Gastrocnemius medialis (tissue), 4 donors: ENCODE measurements around the gene NIPA2. TPM values are rescaled to one million over a fixed set of nuclear protein-coding genes. Genes with fewer than 3 reads are reported as not detected.

Source experiments
- ATAC-seq, 2 donors: fragments of 150-250 bp; one replicate each; pipeline ENCODE4 v1.9.1; 2016
- DNase-seq, 2 donors: peaks; one replicate each; pipeline ENCODE4 v3.0.0-alpha.2; 2019
- H3K27ac ChIP-seq, 4 donors: fragments of 200-600 bp; sonication (generic); 1 replicate in 1 of 4; 2 replicates in 3 of 4; pipeline ENCODE4 v1.5.1; 2016 to 2018; ENCODE audit warnings: mild to moderate bottlenecking in 2 of 4, moderate library complexity in 1 of 4
- H3K27me3 ChIP-seq, 3 donors: fragments of 200-600 bp; sonication (generic) in 2 of 3; 1 replicate in 1 of 3; 2 replicates in 2 of 3; pipeline versions ENCODE4 v1.5.1 to v1.6.0; 2016 to 2019; ENCODE audit warnings: mild to moderate bottlenecking in 1 of 3, moderate library complexity in 1 of 3
- H3K36me3 ChIP-seq, 2 donors: fragments of 200-600 bp; sonication (generic) in 1 of 2; one replicate each; pipeline ENCODE4 v1.5.1; 2017 to 2018
- H3K4me1 ChIP-seq, 2 donors: fragments of 200-600 bp; sonication (generic) in 1 of 2; one replicate each; pipeline ENCODE4 v1.5.1; 2016 to 2017; ENCODE audit warnings: mild to moderate bottlenecking in 2 of 2
- H3K4me3 ChIP-seq, 4 donors: fragments of 200-600 bp; sonication (generic) in 3 of 4; 1 replicate in 1 of 4; 2 replicates in 3 of 4; pipeline ENCODE4 v1.5.1; 2016 to 2019; ENCODE audit warnings: mild to moderate bottlenecking in 2 of 4
- H3K9me3 ChIP-seq, 3 donors: fragments of 200-600 bp; sonication (generic) in 2 of 3; 1 replicate in 1 of 3; 2 replicates in 2 of 3; pipeline ENCODE4 v1.5.1; 2016 to 2019
- POLR2A ChIP-seq, 2 donors: fragments of 450-650 bp; IDR thresholded peaks; one replicate each; pipeline ENCODE4 v1.6.1; 2017; ENCODE audit warnings: antibody characterized with exemption in 2 of 2, mild to moderate bottlenecking in 2 of 2, moderate library complexity in 2 of 2
- in situ Hi-C, 4 donors: fragments of 200-750 bp; cut with MboI; loops; one replicate each; pipeline versions ENCODE4 v1.15.0 to v1.8.0; 2017; ENCODE audit warnings: low sequenced_read_pairs in 4 of 4
- intact Hi-C: fragments of 100-400 bp; cut with DNase I; formaldehyde crosslinking; loops from one replicate; pipeline ENCODE4 v1.15.1; 2023; ENCODE audit warnings: low total_unique reads
- total RNA-seq, 4 donors: library from RNA; depleted of rRNA; stranded (reverse); fragments of >200 nt; gene quantifications; one replicate each; pipeline versions ENCODE4 v1.1.0 to v1.2.3, GENCODE V29; 2016
- TF ChIP-seq, protein P1 (sequence below), 5 experiments: fragments of 450-650 bp in 3 of 5; fragments of 200-600 bp in 2 of 5; sonication (generic) in 2 of 5; IDR thresholded peaks in 4 of 5; conservative IDR thresholded peaks in 1 of 5; 1 replicate in 4 of 5; 2 replicates in 1 of 5; pipeline ENCODE4 v1.5.1; 2016 to 2019; ENCODE audit warnings: antibody characterized with exemption in 5 of 5, mild to moderate bottlenecking in 3 of 5, moderate library complexity in 3 of 5

Gene NIPA2
- total RNA-seq, 4 donors from 2014 or later = 27.3 to 43.5 (median 38.6) TPM

GRCh38 chr15:22808240-22808639 is 30.2 kb upstream of the NIPA2 start:
- intact Hi-C loops = no loop called here
- no peaks in the 10 kb centered on the region for H3K36me3 ChIP-seq
- no peak overlapping the region for H3K4me3 ChIP-seq
- DNase-seq (no peak), ATAC-seq (no peak)
- H3K4me1 ChIP-seq = no peaks in the 10 kb centered on the region
- no peak overlapping the region for H3K27ac ChIP-seq
- in situ Hi-C loops = no loop called here
- TF ChIP-seq, protein P1, sequence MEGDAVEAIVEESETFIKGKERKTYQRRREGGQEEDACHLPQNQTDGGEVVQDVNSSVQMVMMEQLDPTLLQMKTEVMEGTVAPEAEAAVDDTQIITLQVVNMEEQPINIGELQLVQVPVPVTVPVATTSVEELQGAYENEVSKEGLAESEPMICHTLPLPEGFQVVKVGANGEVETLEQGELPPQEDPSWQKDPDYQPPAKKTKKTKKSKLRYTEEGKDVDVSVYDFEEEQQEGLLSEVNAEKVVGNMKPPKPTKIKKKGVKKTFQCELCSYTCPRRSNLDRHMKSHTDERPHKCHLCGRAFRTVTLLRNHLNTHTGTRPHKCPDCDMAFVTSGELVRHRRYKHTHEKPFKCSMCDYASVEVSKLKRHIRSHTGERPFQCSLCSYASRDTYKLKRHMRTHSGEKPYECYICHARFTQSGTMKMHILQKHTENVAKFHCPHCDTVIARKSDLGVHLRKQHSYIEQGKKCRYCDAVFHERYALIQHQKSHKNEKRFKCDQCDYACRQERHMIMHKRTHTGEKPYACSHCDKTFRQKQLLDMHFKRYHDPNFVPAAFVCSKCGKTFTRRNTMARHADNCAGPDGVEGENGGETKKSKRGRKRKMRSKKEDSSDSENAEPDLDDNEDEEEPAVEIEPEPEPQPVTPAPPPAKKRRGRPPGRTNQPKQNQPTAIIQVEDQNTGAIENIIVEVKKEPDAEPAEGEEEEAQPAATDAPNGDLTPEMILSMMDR (IDR thresholded peaks at IDR 0.05 in 4 of 5, conservative IDR thresholded peaks at IDR 0.05 in 1 of 5) = no peak
- TF ChIP-seq POLR2A (IDR thresholded peaks at IDR 0.05) = no peak
- no peaks in the 10 kb centered on the region for H3K27me3 ChIP-seq
- H3K9me3 ChIP-seq = no peaks in the 10 kb centered on the region

DNA sequence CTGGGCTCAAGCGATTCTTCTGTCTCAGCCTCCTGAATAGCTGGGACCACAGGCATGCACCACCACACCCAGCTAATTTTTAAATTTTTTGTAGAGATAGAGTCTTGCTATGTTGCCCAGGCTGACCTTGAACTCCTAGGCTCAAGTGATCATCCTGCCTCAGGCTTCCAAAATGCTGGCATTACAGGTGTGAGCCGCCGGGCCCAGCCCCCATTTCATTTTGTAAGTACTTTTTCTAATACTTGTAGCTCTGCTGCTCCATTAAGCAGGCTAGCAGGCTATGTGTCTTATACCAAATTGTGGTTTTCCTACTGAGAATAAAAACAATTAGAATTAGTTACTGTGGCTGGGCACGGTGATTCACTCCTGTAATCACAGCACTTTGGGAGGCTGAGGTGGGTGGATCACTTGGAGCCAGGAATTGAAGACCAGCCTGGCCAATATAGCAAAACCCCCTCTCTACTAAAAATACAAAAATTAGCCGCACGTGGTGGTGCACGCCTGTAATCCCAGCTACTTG is 29.6 kb upstream of the NIPA2 start:
- DNase-seq (no peak), ATAC-seq (no peak)
- no peaks in the 10 kb centered on the region for H3K36me3 ChIP-seq
- no peaks in the 10 kb centered on the region for H3K4me1 ChIP-seq
- no peak overlapping the region for H3K27ac ChIP-seq
- TF ChIP-seq, protein P1 (IDR thresholded peaks at IDR 0.05 in 4 of 5, conservative IDR thresholded peaks at IDR 0.05 in 1 of 5) = no peak
- TF ChIP-seq POLR2A (IDR thresholded peaks at IDR 0.05) = no peak
- intact Hi-C loops (no loop called here), in situ Hi-C loops (no loop called here)
- no peaks in the 10 kb centered on the region for H3K27me3 ChIP-seq
- H3K4me3 ChIP-seq = no peak overlapping the region
- no peaks in the 10 kb centered on the region for H3K9me3 ChIP-seq

- no peak for TF ChIP-seq POLR2A (IDR thresholded peaks at IDR 0.05)
- TF ChIP-seq, protein P1 (IDR thresholded peaks at IDR 0.05 in 4 of 5, conservative IDR thresholded peaks at IDR 0.05 in 1 of 5) = no peak
- no peak for ATAC-seq
- no peaks in the 10 kb centered on the region for H3K9me3 ChIP-seq
- DNase-seq = no peak
- H3K27ac ChIP-seq = no peak overlapping the region
- intact Hi-C loops (no loop called here), in situ Hi-C loops (no loop called here)
- no peaks in the 10 kb centered on the region for H3K27me3 ChIP-seq
- peaks cover 0 to 4% of the 10 kb centered on the region in 2 donors for H3K36me3 ChIP-seq
- H3K4me3 ChIP-seq = no peak overlapping the region
- H3K4me1 ChIP-seq = no peaks in the 10 kb centered on the region
These were observed 28.2 kb upstream of the NIPA2 start for GRCh38 chr15:22810033-22810852.

DNA sequence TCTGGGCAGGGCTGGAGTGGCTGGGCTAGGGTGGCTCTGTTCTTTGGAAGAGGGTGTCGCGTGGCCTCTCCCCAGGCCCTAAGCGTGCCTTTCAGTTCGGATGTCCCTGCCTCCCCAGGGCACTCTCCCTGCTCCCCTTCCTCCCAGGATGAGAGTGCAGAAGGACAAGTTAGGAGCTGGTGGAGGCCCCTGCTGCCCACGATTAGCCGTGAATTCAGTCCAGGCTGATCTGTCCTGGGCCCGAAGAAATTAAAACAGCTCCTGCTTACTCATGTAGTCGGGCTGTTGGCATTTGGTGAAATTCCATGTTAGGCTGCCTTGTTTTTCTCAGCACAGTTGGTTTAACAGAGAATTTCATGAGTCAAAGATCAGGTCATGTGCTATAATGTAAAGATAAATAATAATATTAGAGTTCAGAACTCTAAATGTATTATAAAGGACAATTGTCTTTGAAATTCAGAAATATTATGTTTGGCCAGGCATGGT is 27.6 kb upstream of the NIPA2 start:
- in situ Hi-C loops = no loop called here
- DNase-seq = no peak
- no peak for ATAC-seq

More for the DNA sequence above, 27.6 kb upstream of the NIPA2 start:
- Histone ChIP-seq H3K36me3 (peaks cover 0 to 4% of the 10 kb centered on the region in 2 donors), H3K4me3 (no peak overlapping the region), H3K9me3 (no peaks in the 10 kb centered on the region), H3K4me1 (no peaks in the 10 kb centered on the region), H3K27me3 (no peaks in the 10 kb centered on the region), H3K27ac (no peak overlapping the region)
- no peak for TF ChIP-seq POLR2A (IDR thresholded peaks at IDR 0.05)
- TF ChIP-seq, protein P1 (IDR thresholded peaks at IDR 0.05 in 4 of 5, conservative IDR thresholded peaks at IDR 0.05 in 1 of 5) = no peak
- intact Hi-C loops = no loop called here
